Right atrium auricular region (tissue), 2 donors: Measurements from ENCODE around the gene BAMBI. TPM values are rescaled to one million over a fixed set of nuclear protein-coding genes. Genes with fewer than 3 reads are reported as not detected.
A peak's percentile ranks its signal among the peaks of the same experiment; 100 is the strongest.
"Not testable (repeated sequence)": the region's sequence is repeated elsewhere in the genome, so short reads cannot be mapped to it uniquely, and the experiment has no call there.

Experiments used
- DNase-seq: peaks from one replicate; pipeline ENCODE4 v3.0.0-alpha.2; 2019; ENCODE audit warnings: low spot score
- H3K27ac ChIP-seq, 2 donors: fragments of 200-600 bp; sonication (generic); 1 replicate in 1 of 2; 2 replicates in 1 of 2; pipeline ENCODE4 v1.5.1; 2016 to 2019
- H3K27me3 ChIP-seq, 2 donors: fragments of 200-600 bp; sonication (generic); one replicate each; pipeline versions ENCODE4 v1.5.1 to v1.6.0; 2017 to 2019
- H3K36me3 ChIP-seq: fragments of 200-600 bp; sonication (generic); one replicate; pipeline ENCODE4 v1.5.1; 2016
- H3K4me1 ChIP-seq, 2 donors: fragments of 200-600 bp; sonication (generic); one replicate each; pipeline versions ENCODE4 v1.5.1 to v1.6.0; 2017 to 2019
- H3K4me3 ChIP-seq, 2 donors: fragments of 200-600 bp; sonication (generic); 1 replicate in 1 of 2; 2 replicates in 1 of 2; pipeline ENCODE4 v1.5.1; 2017 to 2019; ENCODE audit warnings: mild to moderate bottlenecking in 1 of 2, moderate library complexity in 1 of 2
- H3K9me3 ChIP-seq, 2 donors: fragments of 200-600 bp; sonication (generic); one replicate each; pipeline ENCODE4 v1.5.1; 2019
- total RNA-seq, 2 donors: library from RNA; depleted of rRNA; stranded (reverse); fragments of >200 nt; gene quantifications; one replicate each; pipeline ENCODE4 v1.1.0, GENCODE V29; 2016
- TF ChIP-seq, protein P1 (sequence below), 2 donors: fragments of 200-600 bp; sonication (generic); IDR thresholded peaks; one replicate each; pipeline ENCODE4 v1.5.1; 2019; ENCODE audit warnings: antibody characterized with exemption in 2 of 2

The BAMBI gene
- total RNA-seq, 2 donors from 2014 or later = 61.1 to 92.7 TPM

GRCh38 chr10:28637346-28637745 lies 40.0 kb upstream of the BAMBI start:
- TF ChIP-seq, protein P1, sequence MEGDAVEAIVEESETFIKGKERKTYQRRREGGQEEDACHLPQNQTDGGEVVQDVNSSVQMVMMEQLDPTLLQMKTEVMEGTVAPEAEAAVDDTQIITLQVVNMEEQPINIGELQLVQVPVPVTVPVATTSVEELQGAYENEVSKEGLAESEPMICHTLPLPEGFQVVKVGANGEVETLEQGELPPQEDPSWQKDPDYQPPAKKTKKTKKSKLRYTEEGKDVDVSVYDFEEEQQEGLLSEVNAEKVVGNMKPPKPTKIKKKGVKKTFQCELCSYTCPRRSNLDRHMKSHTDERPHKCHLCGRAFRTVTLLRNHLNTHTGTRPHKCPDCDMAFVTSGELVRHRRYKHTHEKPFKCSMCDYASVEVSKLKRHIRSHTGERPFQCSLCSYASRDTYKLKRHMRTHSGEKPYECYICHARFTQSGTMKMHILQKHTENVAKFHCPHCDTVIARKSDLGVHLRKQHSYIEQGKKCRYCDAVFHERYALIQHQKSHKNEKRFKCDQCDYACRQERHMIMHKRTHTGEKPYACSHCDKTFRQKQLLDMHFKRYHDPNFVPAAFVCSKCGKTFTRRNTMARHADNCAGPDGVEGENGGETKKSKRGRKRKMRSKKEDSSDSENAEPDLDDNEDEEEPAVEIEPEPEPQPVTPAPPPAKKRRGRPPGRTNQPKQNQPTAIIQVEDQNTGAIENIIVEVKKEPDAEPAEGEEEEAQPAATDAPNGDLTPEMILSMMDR (IDR thresholded peaks at IDR 0.05) = no peak
- no peaks in the 10 kb centered on the region for H3K36me3 ChIP-seq
- H3K27me3 ChIP-seq = no peaks in the 10 kb centered on the region
- H3K27ac ChIP-seq = no peak overlapping the region
- no peak overlapping the region for H3K4me3 ChIP-seq
- H3K4me1 ChIP-seq = no peaks in the 10 kb centered on the region
- no peak for DNase-seq
- H3K9me3 ChIP-seq = peaks cover 0 to 9% of the 10 kb centered on the region in 2 donors

DNA sequence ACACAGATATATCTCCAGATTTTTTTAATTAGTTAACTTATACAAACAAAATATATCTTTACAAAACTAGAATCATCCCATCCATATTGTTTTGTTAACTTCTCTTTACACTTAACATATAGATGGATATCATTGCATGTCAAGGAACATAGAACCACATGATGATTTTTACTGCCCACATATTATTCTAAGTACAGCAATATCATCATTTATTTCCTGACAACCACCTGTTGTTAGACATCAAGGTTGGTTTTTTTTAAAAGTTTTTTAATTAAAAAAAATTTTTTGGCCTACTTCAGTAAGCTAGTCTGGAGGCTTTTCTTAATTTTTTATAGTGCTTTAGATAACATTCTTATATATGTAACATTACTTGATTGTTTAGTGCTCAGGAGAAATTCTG lies 38.9 kb upstream of the BAMBI start:
- no peak overlapping the region for H3K4me3 ChIP-seq
- H3K36me3 ChIP-seq = no peaks in the 10 kb centered on the region
- no peak overlapping the region for H3K27ac ChIP-seq
- peaks cover 0 to 9% of the 10 kb centered on the region in 2 donors for H3K9me3 ChIP-seq
- H3K4me1 ChIP-seq = no peaks in the 10 kb centered on the region
- no peaks in the 10 kb centered on the region for H3K27me3 ChIP-seq
- DNase-seq = no peak
- TF ChIP-seq, protein P1 (IDR thresholded peaks at IDR 0.05) = no peak

DNA sequence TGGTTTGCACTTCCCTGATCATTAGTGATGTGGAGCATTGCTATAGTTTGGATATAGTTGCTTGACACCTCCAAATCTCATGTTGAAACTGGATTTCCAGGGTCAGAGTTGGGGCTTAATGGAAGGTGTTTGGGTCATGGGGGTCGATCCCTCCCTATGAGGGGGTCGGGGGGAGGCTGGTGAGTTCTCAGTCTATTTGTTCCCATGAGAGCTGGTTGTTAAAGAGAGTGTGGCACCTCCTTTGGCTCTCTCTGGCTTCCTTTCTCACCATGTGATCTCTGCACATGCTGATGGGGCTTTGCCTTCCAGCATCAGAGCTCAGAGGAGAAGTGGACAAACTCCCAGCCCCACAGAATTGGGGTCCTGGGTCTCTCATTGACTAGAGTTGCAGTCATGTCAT lies 36.8 kb upstream of the BAMBI start:
- no peak for DNase-seq
- Histone ChIP-seq H3K27ac (no peak overlapping the region), H3K36me3 (no peaks in the 10 kb centered on the region), H3K4me1 (no peaks in the 10 kb centered on the region), H3K4me3 (no peak overlapping the region), H3K27me3 (no peaks in the 10 kb centered on the region), H3K9me3 (peaks cover 0 to 9% of the 10 kb centered on the region in 2 donors)
- TF ChIP-seq, protein P1 (IDR thresholded peaks at IDR 0.05) = no peak

GRCh38 chr10:28644647-28645046 lies 32.7 kb upstream of the BAMBI start:
- no peaks in the 10 kb centered on the region for H3K4me1 ChIP-seq
- H3K36me3 ChIP-seq = no peaks in the 10 kb centered on the region
- no peak overlapping the region for H3K27ac ChIP-seq
- no peaks in the 10 kb centered on the region for H3K9me3 ChIP-seq
- no peak overlapping the region for H3K4me3 ChIP-seq
- no peaks in the 10 kb centered on the region for H3K27me3 ChIP-seq
- DNase-seq = no peak
- TF ChIP-seq, protein P1 (IDR thresholded peaks at IDR 0.05) = no peak

GRCh38 chr10:28652106-28652505 lies 25.2 kb upstream of the BAMBI start:
- DNase-seq = no peak
- TF ChIP-seq, protein P1 (IDR thresholded peaks at IDR 0.05) = no peak

DNA sequence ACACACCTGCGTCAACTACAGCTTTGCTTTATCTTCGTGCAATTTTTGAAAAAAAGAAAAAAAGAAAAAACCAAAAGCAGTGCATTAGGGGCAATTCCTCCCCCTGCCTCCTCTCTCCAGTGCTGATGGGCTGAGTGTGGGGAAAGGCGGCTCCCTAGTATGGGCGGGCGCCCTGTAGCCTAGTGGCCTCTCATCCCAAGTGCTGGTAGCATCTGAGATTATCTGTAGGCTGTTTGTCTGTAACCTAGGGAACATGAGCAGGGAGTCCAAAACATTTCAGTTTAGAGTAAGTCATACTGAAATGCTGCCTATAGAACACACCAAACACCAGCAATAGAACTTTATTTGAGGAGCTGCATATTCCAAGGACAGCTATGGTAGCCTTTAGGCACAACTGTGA lies 24.6 kb upstream of the BAMBI start:
- Histone ChIP-seq H3K27me3 (no peaks in the 10 kb centered on the region), H3K27ac (no peak overlapping the region), H3K4me1 (no peaks in the 10 kb centered on the region), H3K36me3 (no peaks in the 10 kb centered on the region), H3K4me3 (no peak overlapping the region), H3K9me3 (no peaks in the 10 kb centered on the region)
- DNase-seq = no peak
- TF ChIP-seq, protein P1 (IDR thresholded peaks at IDR 0.05) = no peak

More at GRCh38 chr10:28652106-28652505, 25.2 kb upstream of the BAMBI start:
- H3K4me3 ChIP-seq = no peak overlapping the region
- no peaks in the 10 kb centered on the region for H3K9me3 ChIP-seq
- H3K27ac ChIP-seq = no peak overlapping the region
- no peaks in the 10 kb centered on the region for H3K36me3 ChIP-seq
- H3K4me1 ChIP-seq = no peaks in the 10 kb centered on the region
- no peaks in the 10 kb centered on the region for H3K27me3 ChIP-seq

- H3K4me1 ChIP-seq, H3K36me3 ChIP-seq, H3K27me3 ChIP-seq, H3K27ac ChIP-seq, H3K9me3 ChIP-seq, H3K4me3 ChIP-seq: not testable (repeated sequence)
- DNase-seq = peak; percentile 26
Observed at GRCh38 chr10:28658824-28659223, 18.5 kb upstream of the BAMBI start.
